Measurements from ENCODE around the gene FCHSD2.

DNA sequence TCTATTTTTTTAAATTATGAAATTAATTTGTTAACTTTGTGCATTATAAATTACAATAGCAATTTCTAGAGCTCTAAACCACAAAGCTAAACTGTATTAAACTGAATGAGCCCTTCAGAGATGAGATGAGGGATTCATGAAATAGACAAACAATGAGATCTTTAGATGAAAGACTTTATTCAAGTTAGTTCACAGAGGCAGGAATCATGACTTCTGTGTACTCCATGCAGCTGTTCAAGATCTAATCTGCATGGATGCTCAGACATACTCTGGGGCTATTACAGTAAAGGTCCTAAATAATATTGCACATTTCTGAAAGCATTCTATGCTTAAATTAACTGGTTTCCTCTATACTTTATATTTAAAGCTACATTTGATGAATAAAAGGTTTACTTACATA lies 122.7 kb downstream of the FCHSD2 start:
- TF ChIP-seq, protein P1, sequence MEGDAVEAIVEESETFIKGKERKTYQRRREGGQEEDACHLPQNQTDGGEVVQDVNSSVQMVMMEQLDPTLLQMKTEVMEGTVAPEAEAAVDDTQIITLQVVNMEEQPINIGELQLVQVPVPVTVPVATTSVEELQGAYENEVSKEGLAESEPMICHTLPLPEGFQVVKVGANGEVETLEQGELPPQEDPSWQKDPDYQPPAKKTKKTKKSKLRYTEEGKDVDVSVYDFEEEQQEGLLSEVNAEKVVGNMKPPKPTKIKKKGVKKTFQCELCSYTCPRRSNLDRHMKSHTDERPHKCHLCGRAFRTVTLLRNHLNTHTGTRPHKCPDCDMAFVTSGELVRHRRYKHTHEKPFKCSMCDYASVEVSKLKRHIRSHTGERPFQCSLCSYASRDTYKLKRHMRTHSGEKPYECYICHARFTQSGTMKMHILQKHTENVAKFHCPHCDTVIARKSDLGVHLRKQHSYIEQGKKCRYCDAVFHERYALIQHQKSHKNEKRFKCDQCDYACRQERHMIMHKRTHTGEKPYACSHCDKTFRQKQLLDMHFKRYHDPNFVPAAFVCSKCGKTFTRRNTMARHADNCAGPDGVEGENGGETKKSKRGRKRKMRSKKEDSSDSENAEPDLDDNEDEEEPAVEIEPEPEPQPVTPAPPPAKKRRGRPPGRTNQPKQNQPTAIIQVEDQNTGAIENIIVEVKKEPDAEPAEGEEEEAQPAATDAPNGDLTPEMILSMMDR (IDR thresholded peaks at IDR 0.05; ENCODE audit: borderline replicate concordance, extremely low read depth, low read length, poor library complexity, severe bottlenecking): no peak
- TF ChIP-seq EZH2 (IDR thresholded peaks at IDR 0.05; ENCODE audit: borderline replicate concordance, low read depth, low read length, severe bottlenecking): no peak

All from DND-41 (cell line).